IPS-18a (cell line): Measurements from ENCODE around the gene PUS7.

ENCODE experiments used
- H3K27ac ChIP-seq: one replicate; pipeline ENCODE4 v1.5.1; 2013; ENCODE audit warnings: low read length
- H3K27me3 ChIP-seq: one replicate; pipeline ENCODE4 v1.6.1; 2013; ENCODE audit warnings: mild to moderate bottlenecking, low read length; ENCODE audit not compliant: control insufficient read depth, insufficient read depth
- H3K36me3 ChIP-seq: one replicate; pipeline ENCODE4 v1.6.1; 2013; ENCODE audit warnings: low read depth, low read length; ENCODE audit not compliant: control insufficient read depth
- H3K4me1 ChIP-seq: one replicate; pipeline ENCODE4 v1.6.1; 2013; ENCODE audit warnings: low read depth, low read length; ENCODE audit not compliant: control insufficient read depth
- H3K4me3 ChIP-seq: one replicate; pipeline ENCODE4 v1.5.1; 2013; ENCODE audit warnings: low read length
- H3K9ac ChIP-seq: one replicate; pipeline ENCODE4 v1.6.1; 2013; ENCODE audit warnings: mild to moderate bottlenecking, low read length, moderate library complexity
- H3K9me3 ChIP-seq: one replicate; pipeline ENCODE4 v1.6.1; 2013; ENCODE audit warnings: low read depth, low read length; ENCODE audit not compliant: control insufficient read depth

The PUS7 gene, protein sequence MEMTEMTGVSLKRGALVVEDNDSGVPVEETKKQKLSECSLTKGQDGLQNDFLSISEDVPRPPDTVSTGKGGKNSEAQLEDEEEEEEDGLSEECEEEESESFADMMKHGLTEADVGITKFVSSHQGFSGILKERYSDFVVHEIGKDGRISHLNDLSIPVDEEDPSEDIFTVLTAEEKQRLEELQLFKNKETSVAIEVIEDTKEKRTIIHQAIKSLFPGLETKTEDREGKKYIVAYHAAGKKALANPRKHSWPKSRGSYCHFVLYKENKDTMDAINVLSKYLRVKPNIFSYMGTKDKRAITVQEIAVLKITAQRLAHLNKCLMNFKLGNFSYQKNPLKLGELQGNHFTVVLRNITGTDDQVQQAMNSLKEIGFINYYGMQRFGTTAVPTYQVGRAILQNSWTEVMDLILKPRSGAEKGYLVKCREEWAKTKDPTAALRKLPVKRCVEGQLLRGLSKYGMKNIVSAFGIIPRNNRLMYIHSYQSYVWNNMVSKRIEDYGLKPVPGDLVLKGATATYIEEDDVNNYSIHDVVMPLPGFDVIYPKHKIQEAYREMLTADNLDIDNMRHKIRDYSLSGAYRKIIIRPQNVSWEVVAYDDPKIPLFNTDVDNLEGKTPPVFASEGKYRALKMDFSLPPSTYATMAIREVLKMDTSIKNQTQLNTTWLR

GRCh38 chr7:105521717-105522463, at the start of gene PUS7:
TSS of gene PUS7 (minus strand) at chr7:105522271. CDS start at chr7:105508512, 13,759 bp downstream.
- H3K9ac ChIP-seq: peak within 1 kb of the TSS; percentile 96
- H3K36me3 ChIP-seq: peaks cover 8% of the 10 kb centered on the region
- H3K9me3 ChIP-seq: no peaks in the 10 kb centered on the region
- peak within 1 kb of the TSS; percentile 95 for H3K4me3 ChIP-seq
- peaks cover 3% of the 10 kb centered on the region for H3K27me3 ChIP-seq
- no peaks in the 10 kb centered on the region for H3K4me1 ChIP-seq
- H3K27ac ChIP-seq: peak within 1 kb of the TSS; percentile 90

GRCh38 chr7:105567821-105568220, 45.8 kb upstream of the PUS7 start:
- Histone ChIP-seq H3K4me3 (no peak overlapping the region), H3K4me1 (no peaks in the 10 kb centered on the region), H3K9me3 (no peaks in the 10 kb centered on the region), H3K27ac (no peak overlapping the region), H3K27me3 (no peaks in the 10 kb centered on the region), H3K9ac (no peak overlapping the region), H3K36me3 (peaks cover 42% of the 10 kb centered on the region)

DNA sequence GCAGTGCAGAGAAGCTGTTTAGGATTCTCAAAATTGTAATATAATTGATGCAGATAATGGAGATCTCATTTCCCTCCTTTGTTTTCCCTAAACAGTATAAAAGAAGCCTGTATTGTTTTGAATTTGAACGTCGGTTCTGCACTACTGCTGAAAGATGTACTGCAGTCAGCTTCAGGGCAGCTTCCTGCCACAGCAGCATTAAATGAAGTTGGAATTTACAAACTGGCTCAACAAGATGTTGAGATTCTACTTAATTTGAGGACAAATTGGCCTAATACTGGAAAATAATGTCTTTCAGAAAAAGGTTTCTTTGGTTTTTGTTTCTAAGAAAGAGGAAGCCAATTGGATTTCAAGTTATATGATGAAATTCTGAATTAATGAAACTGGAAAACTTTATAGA, 45.0 kb upstream of the PUS7 start:
- H3K36me3 ChIP-seq: peaks cover 42% of the 10 kb centered on the region
- no peaks in the 10 kb centered on the region for H3K9me3 ChIP-seq
- H3K4me1 ChIP-seq: no peaks in the 10 kb centered on the region
- no peaks in the 10 kb centered on the region for H3K27me3 ChIP-seq
- H3K27ac ChIP-seq: no peak overlapping the region
- H3K4me3 ChIP-seq: no peak overlapping the region
- H3K9ac ChIP-seq: no peak overlapping the region

GRCh38 chr7:105565190-105565589, 43.1 kb upstream of the PUS7 start:
- no peak overlapping the region for H3K9ac ChIP-seq
- no peak overlapping the region for H3K4me3 ChIP-seq
- no peak overlapping the region for H3K27ac ChIP-seq
- H3K4me1 ChIP-seq: no peaks in the 10 kb centered on the region
- H3K27me3 ChIP-seq: no peaks in the 10 kb centered on the region
- no peaks in the 10 kb centered on the region for H3K9me3 ChIP-seq
- H3K36me3 ChIP-seq: peaks cover 42% of the 10 kb centered on the region

GRCh38 chr7:105559926-105560325, 37.9 kb upstream of the PUS7 start:
- Histone ChIP-seq H3K4me1 (no peaks in the 10 kb centered on the region), H3K4me3 (no peak overlapping the region), H3K27me3 (no peaks in the 10 kb centered on the region), H3K9me3 (no peaks in the 10 kb centered on the region), H3K9ac (no peak overlapping the region), H3K27ac (no peak overlapping the region), H3K36me3 (peaks cover 30% of the 10 kb centered on the region)

DNA sequence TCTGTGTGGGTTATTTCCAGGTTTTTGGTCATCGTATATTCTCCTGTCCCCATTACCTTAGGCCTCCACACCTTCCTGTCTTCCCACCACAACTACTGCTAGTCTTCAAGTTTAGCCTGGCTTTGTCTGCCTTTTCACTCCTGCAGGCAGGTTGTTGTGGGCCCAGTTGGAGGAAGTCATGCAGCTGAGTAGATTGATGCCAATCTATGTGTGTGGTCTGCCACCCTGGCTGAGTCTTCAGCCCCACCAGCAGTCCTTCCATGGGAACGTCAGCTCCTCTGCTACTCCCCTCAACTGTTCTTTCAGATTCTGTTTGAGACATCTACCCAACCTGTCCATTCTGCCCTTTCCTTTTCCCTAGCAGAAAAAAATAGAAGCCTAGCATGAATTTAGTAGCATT, 16.3 kb upstream of the PUS7 start:
- Histone ChIP-seq H3K36me3 (peaks cover 30% of the 10 kb centered on the region), H3K27ac (no peak overlapping the region), H3K4me3 (no peak overlapping the region), H3K4me1 (no peaks in the 10 kb centered on the region), H3K9me3 (no peaks in the 10 kb centered on the region), H3K9ac (no peak overlapping the region), H3K27me3 (no peaks in the 10 kb centered on the region)

DNA sequence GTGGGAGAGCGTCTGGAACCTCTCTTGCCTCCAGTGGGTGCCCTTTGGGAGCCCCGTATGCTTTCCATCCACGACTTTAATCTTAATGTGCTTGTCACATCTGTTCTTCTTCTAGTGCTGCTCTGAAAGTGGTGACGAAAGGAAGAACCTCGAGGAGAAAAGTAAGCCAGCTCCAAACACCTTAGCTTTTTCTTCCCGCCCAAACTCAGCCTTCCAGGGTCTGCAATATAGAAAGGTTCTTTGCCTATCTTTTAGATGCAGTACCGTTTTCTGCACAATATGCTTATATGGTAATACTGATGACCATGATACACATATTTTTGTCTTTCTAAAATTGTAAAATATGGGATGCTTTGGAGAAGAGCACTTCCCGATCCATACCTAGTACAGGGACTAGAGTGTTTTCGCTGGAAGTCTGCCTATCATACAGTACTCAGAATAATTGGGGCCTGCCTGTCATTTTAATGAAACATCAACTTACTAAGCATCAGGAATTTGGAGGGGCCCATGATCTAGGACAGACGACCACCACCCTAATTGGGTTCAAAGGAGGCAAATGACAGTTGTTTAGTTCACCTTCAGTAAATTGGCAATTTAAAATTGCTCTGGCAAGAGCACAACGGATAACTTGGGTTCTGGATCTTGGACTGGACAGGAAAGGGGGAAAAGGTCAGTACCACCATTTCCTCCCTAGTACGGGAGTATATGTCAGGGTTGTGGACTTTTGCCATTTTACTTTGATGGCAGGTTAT, 10.8 kb upstream of the PUS7 start:
- Histone ChIP-seq H3K4me3 (peak overlapping the region; percentile 99), H3K36me3 (peaks cover 7% of the 10 kb centered on the region), H3K4me1 (peaks cover 7% of the 10 kb centered on the region), H3K9ac (peak overlapping the region; percentile 87), H3K27me3 (no peaks in the 10 kb centered on the region), H3K9me3 (no peaks in the 10 kb centered on the region), H3K27ac (no peak overlapping the region)

DNA sequence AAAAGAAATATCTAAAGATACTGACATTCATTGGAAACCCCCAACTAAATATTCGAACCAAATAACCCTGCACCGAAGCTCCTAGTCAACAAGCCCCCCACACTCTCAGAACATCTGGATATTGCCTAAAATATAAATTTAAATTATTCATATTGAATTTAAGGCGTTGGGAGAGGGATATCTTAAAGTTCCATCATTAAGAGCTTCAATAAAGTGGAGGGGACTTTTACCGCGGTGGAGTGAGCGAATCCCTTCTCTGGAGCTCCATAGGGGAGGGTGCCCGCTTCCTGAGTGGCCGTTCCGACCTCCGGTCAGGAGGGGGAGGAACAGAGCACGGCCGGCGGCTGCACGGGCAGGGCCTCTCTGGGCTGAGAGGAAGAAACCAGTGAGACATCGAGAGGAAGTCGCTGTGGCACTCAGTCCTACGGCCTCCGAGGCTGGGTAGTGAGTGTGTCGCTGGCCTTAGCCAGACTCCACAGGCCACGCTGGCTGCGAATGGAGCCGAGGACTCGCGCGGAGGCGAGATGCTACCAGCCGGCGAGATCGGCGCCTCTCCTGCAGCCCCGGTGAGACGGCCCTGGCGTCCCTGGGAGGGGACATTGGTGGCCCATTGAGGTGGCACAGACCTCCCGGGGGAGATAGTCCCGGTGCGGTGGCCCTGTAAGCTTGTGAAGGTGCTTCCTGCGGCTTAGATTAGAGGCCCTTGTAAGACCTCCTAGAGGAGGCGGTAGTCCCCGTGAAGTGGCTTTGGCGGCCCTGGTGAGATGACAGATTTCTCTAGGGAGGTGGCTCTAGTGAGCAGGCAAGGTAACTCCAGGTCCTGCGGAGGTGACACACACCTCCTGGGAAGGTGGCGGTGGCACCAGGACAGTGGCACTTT, 10.0 kb upstream of the PUS7 start, which contains the start of gene RINT1:
RINT1 (plus strand) TSS at position 410 of the 880 bp plus-strand sequence; CDS start at position 525, 115 bp downstream.
- H3K9me3 ChIP-seq: no peaks in the 10 kb centered on the region

GRCh38 chr7:105530546-105530945, 8.5 kb upstream of the PUS7 start:
- Histone ChIP-seq H3K27me3 (no peaks in the 10 kb centered on the region), H3K4me1 (peaks cover 7% of the 10 kb centered on the region), H3K9ac (no peak overlapping the region), H3K27ac (no peak overlapping the region), H3K9me3 (no peaks in the 10 kb centered on the region), H3K36me3 (no peaks in the 10 kb centered on the region), H3K4me3 (no peak overlapping the region)

More for the DNA sequence above, 10.0 kb upstream of the PUS7 start, which contains the start of gene RINT1:
- peaks cover 7% of the 10 kb centered on the region for H3K4me1 ChIP-seq
- peak within 1 kb of the TSS; percentile 87 for H3K9ac ChIP-seq
- peaks cover 4% of the 10 kb centered on the region for H3K36me3 ChIP-seq
- H3K4me3 ChIP-seq: peak within 1 kb of the TSS; percentile 99
- peak within 1 kb of the TSS; percentile 64 for H3K27ac ChIP-seq
- no peaks in the 10 kb centered on the region for H3K27me3 ChIP-seq

DNA sequence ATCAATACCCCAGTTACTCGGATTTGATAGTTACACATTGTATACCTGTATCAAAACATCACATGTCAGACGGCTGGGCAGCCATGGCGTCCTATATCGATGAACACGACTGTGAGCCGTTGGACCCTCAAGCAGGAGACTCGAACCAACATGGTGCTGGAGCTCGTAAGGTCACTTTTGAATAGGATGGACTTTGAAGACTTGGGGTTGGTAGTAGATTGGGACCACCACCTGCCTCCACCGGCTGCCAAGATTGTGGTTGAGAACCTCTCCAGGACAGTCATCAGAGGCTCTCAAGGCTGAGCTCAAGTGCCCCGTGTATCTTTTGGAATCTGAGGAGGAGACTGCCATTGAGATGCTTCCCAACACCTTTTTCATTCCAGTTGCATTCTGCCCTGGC, 8.1 kb upstream of the PUS7 start:
- Histone ChIP-seq H3K27me3 (no peaks in the 10 kb centered on the region), H3K4me1 (peaks cover 7% of the 10 kb centered on the region), H3K4me3 (no peak overlapping the region), H3K36me3 (no peaks in the 10 kb centered on the region), H3K9me3 (no peaks in the 10 kb centered on the region), H3K27ac (no peak overlapping the region), H3K9ac (no peak overlapping the region)
